Mesothelial cell of epicardium (in vitro differentiated cells): ENCODE measurements around the gene ZNF83. TPM values are rescaled to one million over a fixed set of nuclear protein-coding genes. Genes with fewer than 3 reads are reported as not detected.
"Not testable (repeated sequence)": the region's sequence is repeated elsewhere in the genome, so short reads cannot be mapped to it uniquely, and the experiment has no call there.

ENCODE experiments used
- DNase-seq, 2 experiments: peaks; one replicate each; pipeline ENCODE4 v3.0.0; 2021; ENCODE audit warnings: low spot score in 2 of 2; ENCODE audit not compliant: unreplicated experiment in 2 of 2
- H3K27ac Mint-ChIP-seq: 2 replicates; pipeline ENCODE4 v1.8.0; 2021; ENCODE audit warnings: mixed read lengths
- H3K27me3 Mint-ChIP-seq: 2 replicates; pipeline ENCODE4 v1.8.0; 2021; ENCODE audit warnings: low read depth, mixed read lengths
- H3K36me3 Mint-ChIP-seq: 2 replicates; pipeline ENCODE4 v1.8.0; 2021; ENCODE audit warnings: mixed read lengths
- H3K4me1 Mint-ChIP-seq: 2 replicates; pipeline ENCODE4 v1.8.0; 2021; ENCODE audit warnings: mixed read lengths
- H3K4me3 Mint-ChIP-seq: 2 replicates; pipeline ENCODE4 v1.8.0; 2021; ENCODE audit warnings: mild to moderate bottlenecking, moderate library complexity, mixed read lengths
- H3K9me3 Mint-ChIP-seq: 2 replicates; pipeline ENCODE4 v1.8.0; 2021; ENCODE audit warnings: mixed read lengths
- CTCF ChIP-seq: fragments of 200-600 bp; sonication (generic); IDR thresholded peaks from one replicate; pipeline ENCODE4 v1.5.0; 2021; ENCODE audit warnings: antibody characterized with exemption; ENCODE audit not compliant: unreplicated experiment
- total RNA-seq: library from RNA; stranded (reverse); gene quantifications from 3 replicates; pipeline ENCODE4 v1.2.1, GENCODE V29; 2021

Gene ZNF83
- 143 to 152 TPM (median 145 TPM) in 3 replicates for total RNA-seq

- Mint-ChIP-seq H3K4me3 (peak within 1 kb of the TSS; percentile 94), H3K4me1 (peaks cover 22% of the 10 kb centered on the region), H3K36me3 (peaks cover 4% of the 10 kb centered on the region), H3K27me3 (no peaks in the 10 kb centered on the region), H3K27ac (peak within 1 kb of the TSS; percentile 100), H3K9me3 (no peaks in the 10 kb centered on the region)
- DNase-seq, result peak; percentile 99
- TF ChIP-seq CTCF, result no peak
These were observed at the start of gene ZNF83 for GRCh38 chr19:52637718-52638585. Gene ZNF83 (minus strand): TSS chr19:52638355.

- no peak for TF ChIP-seq CTCF
- Mint-ChIP-seq H3K4me3 (no peak overlapping the region), H3K9me3 (no peaks in the 10 kb centered on the region), H3K36me3 (no peaks in the 10 kb centered on the region), H3K27me3 (no peaks in the 10 kb centered on the region), H3K4me1 (peaks cover 50% of the 10 kb centered on the region), H3K27ac (no peak overlapping the region)
- no peak for DNase-seq
These were observed 49.5 kb upstream of the ZNF83 start for GRCh38 chr19:52687684-52688083.

DNA sequence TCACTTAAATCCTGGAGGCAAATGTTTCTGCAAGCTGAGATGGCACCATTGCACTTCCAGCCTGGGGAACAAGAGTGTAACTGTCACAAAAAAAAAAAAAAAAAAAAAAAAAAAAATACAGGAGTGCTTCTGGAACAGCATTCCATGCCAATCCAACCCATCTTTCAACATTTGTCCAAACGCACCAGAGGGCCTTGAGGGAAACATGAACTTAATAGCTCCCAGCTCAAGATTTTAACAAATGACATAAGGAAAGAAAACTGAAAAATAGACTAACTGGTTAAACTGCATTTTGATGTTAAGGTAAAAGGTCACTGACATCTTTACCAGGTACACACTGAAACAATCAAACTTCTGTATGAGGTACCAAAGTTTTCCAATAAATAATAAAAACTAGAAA, 47.7 kb upstream of the ZNF83 start:
- peaks cover 5% of the 10 kb centered on the region for H3K36me3 Mint-ChIP-seq
- TF ChIP-seq CTCF, result no peak
- DNase-seq, result no peak
- no peaks in the 10 kb centered on the region for H3K27me3 Mint-ChIP-seq
- peaks cover 42% of the 10 kb centered on the region for H3K4me1 Mint-ChIP-seq
- no peak overlapping the region for H3K4me3 Mint-ChIP-seq
- H3K9me3 Mint-ChIP-seq, result no peaks in the 10 kb centered on the region
- H3K27ac Mint-ChIP-seq, result peak overlapping the region; percentile 82

- H3K4me3 Mint-ChIP-seq, H3K27me3 Mint-ChIP-seq, H3K9me3 Mint-ChIP-seq, H3K27ac Mint-ChIP-seq, DNase-seq: not testable (repeated sequence)
- peaks cover 21% of the 10 kb centered on the region for H3K4me1 Mint-ChIP-seq
- peaks cover 17% of the 10 kb centered on the region for H3K36me3 Mint-ChIP-seq
These were observed 43.1 kb upstream of the ZNF83 start for GRCh38 chr19:52681216-52681615.

GRCh38 chr19:52679598-52679997, 41.4 kb upstream of the ZNF83 start:
- no peak for TF ChIP-seq CTCF
- no peak overlapping the region for H3K4me3 Mint-ChIP-seq
- DNase-seq, result no peak
- H3K9me3 Mint-ChIP-seq, result peaks cover 4% of the 10 kb centered on the region
- H3K27ac Mint-ChIP-seq, result no peak overlapping the region
- H3K36me3 Mint-ChIP-seq, result peaks cover 29% of the 10 kb centered on the region
- H3K4me1 Mint-ChIP-seq, result peaks cover 5% of the 10 kb centered on the region
- H3K27me3 Mint-ChIP-seq, result no peaks in the 10 kb centered on the region

- not testable (repeated sequence) for H3K9me3 Mint-ChIP-seq, DNase-seq, H3K27ac Mint-ChIP-seq, H3K27me3 Mint-ChIP-seq, H3K4me1 Mint-ChIP-seq, H3K4me3 Mint-ChIP-seq
- peaks cover 29% of the 10 kb centered on the region for H3K36me3 Mint-ChIP-seq
These were observed 37.1 kb upstream of the ZNF83 start for GRCh38 chr19:52675239-52675638.
